SK-N-SH (cell line): ENCODE data around the gene STK26. TPM values are rescaled to one million over a fixed set of nuclear protein-coding genes. Genes with fewer than 3 reads are reported as not detected.

Source experiments
- CTCF ChIA-PET: fragments of 300-600, 350-600 bp; formaldehyde crosslinking; extraction: SDS; loops from one replicate; lab custom pipeline; 2021; lab: Yijun Ruan, JAX
- POLR2A ChIA-PET: fragments of 350-600 bp; sonication (Branson Sonifier 250); formaldehyde crosslinking; extraction: SDS; loops from one replicate; lab custom pipeline; 2020; ENCODE audit warnings: antibody characterized with exemption, inconsistent platforms; lab: Yijun Ruan, JAX
- DNase-seq: peaks from one replicate; pipeline ENCODE4 v3.0.0; 2012
- H2AFZ ChIP-seq: fragments of 200-600 bp; sonication (generic); 2 replicates; pipeline ENCODE4 v1.8.1; 2016; ENCODE audit warnings: antibody characterized with exemption, mild to moderate bottlenecking, low read depth
- H3F3A ChIP-seq: fragments of 200-600 bp; sonication (generic); replicated peaks from 2 replicates; pipeline ENCODE3; 2016; ENCODE audit warnings: antibody characterized with exemption, mild to moderate bottlenecking; ENCODE audit not compliant: insufficient read depth
- H3K27ac ChIP-seq, 2 experiments: fragments of 200-500 bp in 1 of 2; fragments of 200-600 bp in 1 of 2; sonication (Bioruptor generic) in 1 of 2; sonication (generic), shearing (Covaris generic) in 1 of 2; 2 replicates each; pipeline versions ENCODE4 v1.5.1 to v1.6.1; 2014 to 2016; ENCODE audit warnings: low read depth in 2 of 2, inconsistent platforms in 1 of 2, low read length in 1 of 2, mild to moderate bottlenecking in 1 of 2, mixed read lengths in 1 of 2
- H3K27me3 ChIP-seq: fragments of 200-600 bp; sonication (generic), shearing (Covaris generic); 2 replicates; pipeline ENCODE4 v1.6.1; 2016; ENCODE audit warnings: mixed run types; ENCODE audit not compliant: insufficient read depth
- H3K36me3 ChIP-seq, 2 experiments: fragments of 200-500 bp in 1 of 2; fragments of 200-600 bp in 1 of 2; sonication (Bioruptor generic) in 1 of 2; sonication (generic) in 1 of 2; replicated peaks in 1 of 2; 2 replicates each; pipeline versions ENCODE3 to v1.5.1; 2014 to 2016; ENCODE audit warnings: low read length in 1 of 2, mild to moderate bottlenecking in 1 of 2; ENCODE audit not compliant: insufficient read depth in 2 of 2, control insufficient read depth in 1 of 2
- H3K4me1 ChIP-seq, 2 experiments: fragments of 200-500 bp in 1 of 2; fragments of 200-600 bp in 1 of 2; sonication (Bioruptor generic) in 1 of 2; sonication (generic), shearing (Covaris generic) in 1 of 2; 2 replicates each; pipeline versions ENCODE4 v1.5.1 to v1.6.1; 2014 to 2016; ENCODE audit warnings: low read depth in 1 of 2, low read length in 1 of 2, mixed run types in 1 of 2; ENCODE audit not compliant: insufficient read depth in 2 of 2, control insufficient read depth in 1 of 2
- H3K4me2 ChIP-seq: fragments of 200-600 bp; sonication (generic), shearing (Covaris generic); 2 replicates; pipeline ENCODE4 v1.6.1; 2017; ENCODE audit warnings: mixed run types
- H3K4me3 ChIP-seq, 2 experiments: fragments of 200-500 bp in 1 of 2; fragments of 200-600 bp in 1 of 2; sonication (Bioruptor generic) in 1 of 2; sonication (generic), shearing (Covaris generic) in 1 of 2; 2 replicates each; pipeline versions ENCODE4 v1.5.1 to v1.8.1; 2014 to 2016; ENCODE audit warnings: low read depth in 2 of 2, inconsistent platforms in 1 of 2, low read length in 1 of 2, mild to moderate bottlenecking in 1 of 2, mixed read lengths in 1 of 2, moderate library complexity in 1 of 2
- H3K79me2 ChIP-seq: fragments of 200-600 bp; sonication (generic); 2 replicates; pipeline ENCODE4 v1.8.1; 2017; ENCODE audit warnings: mild to moderate bottlenecking; ENCODE audit not compliant: insufficient read depth
- H3K9ac ChIP-seq: fragments of 200-600 bp; sonication (generic); 2 replicates; pipeline ENCODE4 v1.6.1; 2017; ENCODE audit warnings: mixed run types
- H3K9me2 ChIP-seq: fragments of 200-600 bp; sonication (generic); 2 replicates; pipeline ENCODE4 v1.6.1; 2017; ENCODE audit warnings: mixed run types
- H3K9me3 ChIP-seq: fragments of 200-600 bp; sonication (generic); 2 replicates; pipeline ENCODE4 v1.6.1; 2017; ENCODE audit warnings: mixed run types, mild to moderate bottlenecking, moderate library complexity
- H4K20me1 ChIP-seq: fragments of 200-600 bp; sonication (generic); 2 replicates; pipeline ENCODE4 v1.6.1; 2017; ENCODE audit warnings: mild to moderate bottlenecking, mixed run types; ENCODE audit not compliant: insufficient read depth
- CTCF ChIP-seq: fragments of 200-600 bp; sonication (generic); IDR thresholded peaks from 2 replicates; pipeline ENCODE4 v1.6.1; 2017; ENCODE audit warnings: antibody characterized with exemption, mild to moderate bottlenecking, moderate library complexity
- ELF1 ChIP-seq: IDR thresholded peaks from 2 replicates; pipeline ENCODE4 v1.4.0; 2012
- NFIC ChIP-seq: IDR thresholded peaks from 2 replicates; pipeline ENCODE4 v1.4.0; 2012; ENCODE audit warnings: borderline replicate concordance
- PBX3 ChIP-seq: IDR thresholded peaks from 2 replicates; pipeline ENCODE4; 2012
- RAD21 ChIP-seq: IDR thresholded peaks from 2 replicates; pipeline ENCODE4 v1.6.1; 2012; ENCODE audit warnings: mild to moderate bottlenecking, low read length
- RCOR1 ChIP-seq: fragments of 150-350 bp; IDR thresholded peaks from 2 replicates; pipeline ENCODE4 v1.6.1; 2017; ENCODE audit warnings: antibody characterized with exemption, low read length
- RFX5 ChIP-seq: IDR thresholded peaks from 2 replicates; pipeline ENCODE4 v1.6.1; 2012; ENCODE audit warnings: mild to moderate bottlenecking, improper control_type of control experiment, low read length
- SIN3A ChIP-seq: IDR thresholded peaks from 2 replicates; pipeline ENCODE4 v1.6.1; 2012; ENCODE audit warnings: low read depth, mild to moderate bottlenecking, low read length, moderate library complexity, borderline replicate concordance
- SMC3 ChIP-seq: IDR thresholded peaks from 2 replicates; pipeline ENCODE4 v1.6.1; 2012; ENCODE audit warnings: low read depth, low read length, improper control_type of control experiment
- USF1 ChIP-seq: IDR thresholded peaks from 2 replicates; pipeline ENCODE4 v1.4.0; 2012; ENCODE audit warnings: low read depth, borderline replicate concordance
- YY1 ChIP-seq: IDR thresholded peaks from 2 replicates; pipeline ENCODE4 v1.4.0; 2012; ENCODE audit warnings: low read depth, mild to moderate bottlenecking
- WGBS: methylation state at CpG from one replicate; pipeline ENCODE4 v1.1.6; 2017; ENCODE audit warnings: low lambda C conversion rate; 5-methylcytosine and 5-hydroxymethylcytosine counted together
- polyA plus RNA-seq, 3 experiments: library from polyadenylated mRNA; depleted of rRNA; stranded (reverse); fragments of >200 nt; gene quantifications; 2 replicates each; pipeline ENCODE4 v1.2.3, GENCODE V29; 2012

The STK26 gene
- polyA plus RNA-seq, 1 of the 3 experiments (the other 2 are of a cell fraction): 3.5 TPM

GRCh38 chrX:132022198-132022966, 720 bp upstream of the STK26 start:
- Histone ChIP-seq H3K9me2 (no peaks in the 10 kb centered on the region), H3K36me3 (no peaks in the 10 kb centered on the region), H3K4me3 (peak overlapping the region; percentile 63 to 73), H2AFZ (peak overlapping the region; percentile 85), H3K9ac (peak overlapping the region; percentile 63; the same call in 1 of the 2 replicates), H4K20me1 (no peaks in the 10 kb centered on the region), H3K79me2 (no peaks in the 10 kb centered on the region), H3K9me3 (no peaks in the 10 kb centered on the region), H3K27me3 (peaks cover 15% of the 10 kb centered on the region; the same call in 1 of the 2 replicates), H3K27ac (no peak overlapping the region), H3K4me1 (peaks cover 0 to 4% of the 10 kb centered on the region in 2 experiments; a peak in 1 of 4 replicates), H3F3A (no peaks in the 10 kb centered on the region)
- 8% methylated on average over 10 of the region's 24 CpGs for WGBS
- CTCF ChIA-PET: interaction anchor here (0.8 to 1.1 kb wide), 3 partner anchors 49 to 197 kb away, joined by 3 to 5 read pairs (median 3); partner anchors contain the start of gene RAP2C
- peak; percentile 19 for DNase-seq
- POLR2A ChIA-PET: no interaction called here
- peak; percentile 16; the same call in 1 of the 2 replicates for TF ChIP-seq SMC3
- no peak for TF ChIP-seq RCOR1
- TF ChIP-seq CTCF: peak; percentile 57
- TF ChIP-seq USF1: no peak
- no peak for TF ChIP-seq PBX3
- TF ChIP-seq RAD21: peak; percentile 34; the same call in 1 of the 2 replicates
- no peak for TF ChIP-seq YY1
- TF ChIP-seq, all 33 proteins: peak for 3
- peak overlapping the region; percentile 89 for H3K4me2 ChIP-seq

DNA sequence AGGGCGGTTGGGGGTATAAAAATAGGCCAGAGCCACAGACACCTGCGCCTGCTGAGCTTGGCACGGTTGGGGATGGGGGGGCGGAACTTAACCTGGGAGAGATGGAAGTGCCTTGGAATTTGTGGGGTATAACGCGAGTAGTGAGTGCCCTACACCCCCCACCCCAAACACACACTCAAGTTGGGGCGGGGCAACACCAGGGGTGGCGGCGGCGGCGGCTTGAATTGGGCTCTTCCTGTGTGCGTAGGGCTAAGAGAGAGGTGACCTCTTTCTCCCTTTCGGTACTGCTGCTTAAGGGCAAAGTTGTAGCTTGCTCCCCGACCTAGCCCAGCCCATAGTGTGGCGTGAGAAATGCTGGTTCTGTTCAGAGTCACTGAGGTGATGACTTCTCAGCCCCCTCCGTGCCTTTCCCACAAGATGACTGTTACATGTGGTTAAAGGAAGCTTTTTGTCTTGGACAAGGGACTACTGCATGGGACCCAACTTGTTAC, 839 bp downstream of the STK26 start:
- DNase-seq: no peak
- peak overlapping the region; percentile 63; the same call in 1 of the 2 replicates for H3K9ac ChIP-seq
- CTCF ChIA-PET: no interaction called here

More for the DNA sequence above, 839 bp downstream of the STK26 start:
- Histone ChIP-seq H2AFZ (peak overlapping the region; percentile 85; the same call in 1 of the 2 replicates), H3K9me3 (no peaks in the 10 kb centered on the region), H3K36me3 (no peaks in the 10 kb centered on the region), H3F3A (no peaks in the 10 kb centered on the region), H3K4me3 (peak overlapping the region; percentile 63 to 73), H3K9me2 (no peaks in the 10 kb centered on the region), H3K79me2 (no peaks in the 10 kb centered on the region), H3K27me3 (peaks cover 15% of the 10 kb centered on the region; the same call in 1 of the 2 replicates), H3K4me2 (peak overlapping the region; percentile 89), H3K27ac (no peak overlapping the region; a peak in 1 of 4 replicates), H3K4me1 (peaks cover 0 to 4% of the 10 kb centered on the region in 2 experiments; a peak in 1 of 4 replicates), H4K20me1 (no peaks in the 10 kb centered on the region)
- no peak for TF ChIP-seq SIN3A
- TF ChIP-seq ELF1: no peak
- no peak for TF ChIP-seq NFIC
- TF ChIP-seq RFX5: no peak
- WGBS: 2% methylated on average over 14 of the region's 16 CpGs
- POLR2A ChIA-PET: no interaction called here
